GM21423 (cell line): ENCODE results near the gene FMO1.
A peak's percentile ranks its signal among the peaks of the same experiment; 100 is the strongest.
"Not testable (repeated sequence)": the region's sequence is repeated elsewhere in the genome, so short reads cannot be mapped to it uniquely, and the experiment has no call there.

Experiments
- ATAC-seq: cut with Tn5 transposase; IDR thresholded peaks from one replicate; pipeline ENCODE4 v1.9.1; 2021; ENCODE audit warnings: mild to moderate bottlenecking, moderate library complexity; ENCODE audit not compliant: unreplicated experiment

The FMO1 gene

GRCh38 chr1:171279234-171279633 lies 30.9 kb downstream of the FMO1 start:
- no peak for ATAC-seq

- no peak for ATAC-seq
These were observed 31.4 kb downstream of the FMO1 start for GRCh38 chr1:171279678-171280077.

- no peak for ATAC-seq
These were observed 32.3 kb downstream of the FMO1 start for GRCh38 chr1:171280599-171280998.

GRCh38 chr1:171286032-171286705 lies 37.9 kb downstream of the FMO1 start:
- no peak for ATAC-seq

GRCh38 chr1:171290621-171291020 lies 42.3 kb downstream of the FMO1 start:
- ATAC-seq = no peak

GRCh38 chr1:171292799-171293198 lies 44.5 kb downstream of the FMO1 start:
- ATAC-seq = no peak

GRCh38 chr1:171295383-171295782 lies 47.1 kb downstream of the FMO1 start:
- not testable (repeated sequence) for ATAC-seq

- no peak for ATAC-seq
These were observed 47.5 kb downstream of the FMO1 start for GRCh38 chr1:171295821-171296220.

GRCh38 chr1:171296897-171297296 lies 48.6 kb downstream of the FMO1 start:
- no peak for ATAC-seq

- ATAC-seq = no peak
These were observed 50.4 kb downstream of the FMO1 start for GRCh38 chr1:171298696-171299095.

- no peak for ATAC-seq
These were observed 51.0 kb downstream of the FMO1 start for GRCh38 chr1:171299342-171299741.

GRCh38 chr1:171300401-171300800 lies 52.1 kb downstream of the FMO1 start:
- no peak for ATAC-seq

GRCh38 chr1:171310661-171311087 lies 62.4 kb downstream of the FMO1 start:
- no peak for ATAC-seq

GRCh38 chr1:171311771-171312558 lies 63.7 kb downstream of the FMO1 start:
- ATAC-seq = no peak

- ATAC-seq = peak; percentile 57
These were observed 65.1 kb downstream of the FMO1 start for GRCh38 chr1:171313319-171313834.

GRCh38 chr1:171313835-171314320 lies 65.6 kb downstream of the FMO1 start, which contains the start of gene FMO4:
TSS of gene FMO4 (plus strand) at chr1:171314183. CDS start at chr1:171319826, 5,643 bp downstream.
- peak; percentile 100 for ATAC-seq

GRCh38 chr1:171329251-171329650 lies 81.0 kb downstream of the FMO1 start:
- no peak for ATAC-seq

GRCh38 chr1:171334024-171334640 lies 85.8 kb downstream of the FMO1 start:
- no peak for ATAC-seq
